WTC11 (cell line): ENCODE measurements around the gene AKR7A2.

Source experiments
- ARID4B ChIP-seq: sonication (generic); formaldehyde crosslinking; IDR thresholded peaks from 2 replicates; pipeline ENCODE4 v1.8.0; 2023; ENCODE audit warnings: missing genetic modification reagents, mild to moderate bottlenecking, borderline replicate concordance
- CREB1 ChIP-seq: sonication (generic); formaldehyde crosslinking; IDR thresholded peaks from 2 replicates; pipeline ENCODE4 v1.8.0; 2023; ENCODE audit warnings: mild to moderate bottlenecking, missing genetic modification reagents
- CTCF ChIP-seq: fragments of 200-600 bp; IDR thresholded peaks from 2 replicates; pipeline ENCODE4 v1.8.0; 2022; ENCODE audit warnings: antibody characterized with exemption
- MAX ChIP-seq: sonication (generic); formaldehyde crosslinking; IDR thresholded peaks from 2 replicates; pipeline ENCODE4 v1.8.0; 2022; ENCODE audit warnings: mild to moderate bottlenecking, missing genetic modification reagents
- NR2C2 ChIP-seq: sonication (generic); formaldehyde crosslinking; IDR thresholded peaks from 2 replicates; pipeline ENCODE4 v1.8.0; 2022; ENCODE audit warnings: mild to moderate bottlenecking, missing genetic modification reagents
- RELA ChIP-seq: sonication (generic); formaldehyde crosslinking; IDR thresholded peaks from 2 replicates; pipeline ENCODE4 v1.8.1; 2022; ENCODE audit warnings: missing genetic modification reagents, mild to moderate bottlenecking, borderline replicate concordance
- SMAD3 ChIP-seq: sonication (generic); formaldehyde crosslinking; IDR thresholded peaks from 2 replicates; pipeline ENCODE4 v1.8.0; 2022; ENCODE audit warnings: missing genetic modification reagents, mild to moderate bottlenecking, borderline replicate concordance
- TCF7 ChIP-seq: sonication (generic); formaldehyde crosslinking; IDR thresholded peaks from 2 replicates; pipeline ENCODE4 v1.8.0; 2022; ENCODE audit warnings: mild to moderate bottlenecking, low read depth, missing genetic modification reagents, moderate library complexity
- USF1 ChIP-seq: sonication (generic); formaldehyde crosslinking; IDR thresholded peaks from 2 replicates; pipeline ENCODE4 v1.8.0; 2022; ENCODE audit warnings: mild to moderate bottlenecking, missing genetic modification reagents
- TF ChIP-seq, protein P1 (sequence below): sonication (generic); formaldehyde crosslinking; IDR thresholded peaks from 2 replicates; pipeline ENCODE4 v1.8.1; 2023; ENCODE audit warnings: mild to moderate bottlenecking, missing genetic modification reagents, moderate library complexity
- TF ChIP-seq, protein P2 (sequence below): sonication (generic); formaldehyde crosslinking; IDR thresholded peaks from 2 replicates; pipeline ENCODE4 v1.8.0; 2023; ENCODE audit warnings: mild to moderate bottlenecking, missing genetic modification reagents

DNA sequence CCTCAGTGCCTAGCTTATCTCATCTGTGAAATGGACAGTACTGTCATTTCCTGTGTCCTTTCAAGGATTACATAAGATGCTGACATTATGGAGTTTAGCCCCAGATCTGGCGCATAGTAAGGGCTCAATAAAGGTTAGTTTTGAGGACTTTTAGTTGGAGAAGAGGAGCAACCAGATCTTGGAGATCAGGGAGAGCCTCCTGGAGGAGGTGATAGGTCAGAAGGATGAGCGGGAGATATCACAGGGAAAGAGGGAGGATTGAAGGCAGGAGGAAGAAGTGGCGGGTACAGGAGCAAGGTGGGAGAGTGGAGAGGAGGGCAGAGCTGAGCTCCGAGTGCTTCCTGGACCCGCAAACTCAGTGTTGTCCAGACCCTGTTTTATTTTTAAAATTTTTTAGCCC is 17.7 kb upstream of the AKR7A2 start:
- TF ChIP-seq SMAD3 (CRISPR knock-in tag) (no peak), CTCF (no peak), TCF7 (CRISPR knock-in tag) (no peak), MAX (CRISPR knock-in tag) (no peak), ARID4B (CRISPR knock-in tag) (no peak), RELA (CRISPR knock-in tag) (no peak), USF1 (no peak), CREB1 (no peak), NR2C2 (CRISPR knock-in tag) (no peak)
- TF ChIP-seq, protein P1, sequence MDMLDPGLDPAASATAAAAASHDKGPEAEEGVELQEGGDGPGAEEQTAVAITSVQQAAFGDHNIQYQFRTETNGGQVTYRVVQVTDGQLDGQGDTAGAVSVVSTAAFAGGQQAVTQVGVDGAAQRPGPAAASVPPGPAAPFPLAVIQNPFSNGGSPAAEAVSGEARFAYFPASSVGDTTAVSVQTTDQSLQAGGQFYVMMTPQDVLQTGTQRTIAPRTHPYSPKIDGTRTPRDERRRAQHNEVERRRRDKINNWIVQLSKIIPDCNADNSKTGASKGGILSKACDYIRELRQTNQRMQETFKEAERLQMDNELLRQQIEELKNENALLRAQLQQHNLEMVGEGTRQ, result no peak
- TF ChIP-seq, protein P2, sequence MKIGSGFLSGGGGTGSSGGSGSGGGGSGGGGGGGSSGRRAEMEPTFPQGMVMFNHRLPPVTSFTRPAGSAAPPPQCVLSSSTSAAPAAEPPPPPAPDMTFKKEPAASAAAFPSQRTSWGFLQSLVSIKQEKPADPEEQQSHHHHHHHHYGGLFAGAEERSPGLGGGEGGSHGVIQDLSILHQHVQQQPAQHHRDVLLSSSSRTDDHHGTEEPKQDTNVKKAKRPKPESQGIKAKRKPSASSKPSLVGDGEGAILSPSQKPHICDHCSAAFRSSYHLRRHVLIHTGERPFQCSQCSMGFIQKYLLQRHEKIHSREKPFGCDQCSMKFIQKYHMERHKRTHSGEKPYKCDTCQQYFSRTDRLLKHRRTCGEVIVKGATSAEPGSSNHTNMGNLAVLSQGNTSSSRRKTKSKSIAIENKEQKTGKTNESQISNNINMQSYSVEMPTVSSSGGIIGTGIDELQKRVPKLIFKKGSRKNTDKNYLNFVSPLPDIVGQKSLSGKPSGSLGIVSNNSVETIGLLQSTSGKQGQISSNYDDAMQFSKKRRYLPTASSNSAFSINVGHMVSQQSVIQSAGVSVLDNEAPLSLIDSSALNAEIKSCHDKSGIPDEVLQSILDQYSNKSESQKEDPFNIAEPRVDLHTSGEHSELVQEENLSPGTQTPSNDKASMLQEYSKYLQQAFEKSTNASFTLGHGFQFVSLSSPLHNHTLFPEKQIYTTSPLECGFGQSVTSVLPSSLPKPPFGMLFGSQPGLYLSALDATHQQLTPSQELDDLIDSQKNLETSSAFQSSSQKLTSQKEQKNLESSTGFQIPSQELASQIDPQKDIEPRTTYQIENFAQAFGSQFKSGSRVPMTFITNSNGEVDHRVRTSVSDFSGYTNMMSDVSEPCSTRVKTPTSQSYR (CRISPR knock-in tag), result no peak
